HCT116 (cell line): ENCODE data around the gene ZNF157.

Experiments
- CTCF ChIP-seq, 3 experiments: fragments of 200-600 bp in 1 of 3; sonication (generic) in 1 of 3; IDR thresholded peaks in 2 of 3; conservative IDR thresholded peaks in 1 of 3; 2 replicates each; pipeline ENCODE4 v1.5.1; 2012 to 2017; ENCODE audit warnings: low read depth in 2 of 3, low read length in 2 of 3, antibody characterized with exemption in 1 of 3, borderline replicate concordance in 1 of 3, control low read depth in 1 of 3, mild to moderate bottlenecking in 1 of 3, mixed read lengths in 1 of 3, mixed run types in 1 of 3, moderate library complexity in 1 of 3; ENCODE audit not compliant: insufficient read depth in 1 of 3
- EZH2 ChIP-seq: fragments of 200-600 bp; sonication (generic); IDR thresholded peaks from 2 replicates; pipeline ENCODE4 v1.6.1; 2017; ENCODE audit warnings: antibody characterized with exemption, mixed run types
- EZH2phosphoT487 ChIP-seq: fragments of 200-600 bp; IDR thresholded peaks from 2 replicates; pipeline ENCODE4 v1.6.1; 2018; ENCODE audit warnings: antibody characterized with exemption, borderline replicate concordance
- FOSL1 ChIP-seq: IDR thresholded peaks from 2 replicates; pipeline ENCODE4 v1.6.1; 2012; ENCODE audit warnings: low read depth
- POLR2A ChIP-seq: IDR thresholded peaks from 2 replicates; pipeline ENCODE4 v1.7.0; 2011; ENCODE audit warnings: borderline replicate concordance; ENCODE audit not compliant: insufficient read depth, insufficient read length; ENCODE audit errors: extremely low read depth
- RAD21 ChIP-seq: IDR thresholded peaks from 2 replicates; pipeline ENCODE4 v1.6.1; 2012; ENCODE audit warnings: low read depth, mild to moderate bottlenecking
- REST ChIP-seq: IDR thresholded peaks from 2 replicates; pipeline ENCODE4 v1.6.1; 2012; ENCODE audit warnings: low read depth
- SIN3A ChIP-seq: IDR thresholded peaks from 2 replicates; pipeline ENCODE4 v1.6.1; 2012; ENCODE audit warnings: low read depth
- SP1 ChIP-seq: IDR thresholded peaks from 2 replicates; pipeline ENCODE4 v1.6.1; 2012; ENCODE audit warnings: low read depth
- TCF7L2 ChIP-seq: IDR thresholded peaks from 2 replicates; pipeline ENCODE4 v1.7.0; 2011; ENCODE audit warnings: borderline replicate concordance, inconsistent platforms; ENCODE audit not compliant: insufficient read depth, insufficient read length; ENCODE audit errors: extremely low read depth
- YY1 ChIP-seq: IDR thresholded peaks from 2 replicates; pipeline ENCODE4 v1.6.1; 2011; ENCODE audit warnings: low read length, low read depth, moderate library complexity, mild to moderate bottlenecking; ENCODE audit not compliant: insufficient replicate concordance; ENCODE audit errors: extremely low read depth
- ZBTB33 ChIP-seq: IDR thresholded peaks from 2 replicates; pipeline ENCODE4 v1.6.1; 2011; ENCODE audit warnings: mild to moderate bottlenecking, low read length, moderate library complexity; ENCODE audit not compliant: insufficient replicate concordance; ENCODE audit errors: extremely low read depth

- TF ChIP-seq RAD21 (peak; percentile 44; the same call in 1 of the 2 replicates), TCF7L2 (no peak), CTCF (IDR thresholded peaks at IDR 0.05 in 2 of 3, conservative IDR thresholded peaks at IDR 0.05 in 1 of 3; ENCODE audit: borderline replicate concordance in 1 of 3, insufficient read depth in 1 of 3, low read depth in 2 of 3, low read length in 2 of 3) (0 out of 6 replicates have a peak, but pooled peaks of 1 of the 3 experiments have one; percentile 5), SIN3A (no peak), EZH2phosphoT487 (no peak), EZH2 (no peak), YY1 (no peak), ZBTB33 (no peak), FOSL1 (no peak), POLR2A (no peak), SP1 (peak; percentile 68), REST (no peak)
Observed at GRCh38 chrX:47361538-47362511, 8.6 kb upstream of the ZNF157 start.
